Neural crest cell (in vitro differentiated cells): Measurements from ENCODE around the gene SUN3. TPM values are rescaled to one million over a fixed set of nuclear protein-coding genes. Genes with fewer than 3 reads are reported as not detected.

ENCODE experiments used
- DNase-seq: peaks from one replicate; pipeline ENCODE4 v3.0.0; 2021; ENCODE audit warnings: low read depth, mixed read lengths, low spot score
- H3K27ac Mint-ChIP-seq: one replicate; pipeline ENCODE4 v1.8.0; 2021; ENCODE audit warnings: mild to moderate bottlenecking, mixed read lengths; ENCODE audit not compliant: unreplicated experiment
- H3K27me3 Mint-ChIP-seq: 2 replicates; pipeline ENCODE4 v1.8.0; 2021; ENCODE audit warnings: low read depth, mild to moderate bottlenecking, mixed read lengths
- H3K36me3 Mint-ChIP-seq: 2 replicates; pipeline ENCODE4 v1.8.0; 2021; ENCODE audit warnings: low read depth, mild to moderate bottlenecking, mixed read lengths
- H3K4me1 Mint-ChIP-seq: 2 replicates; pipeline ENCODE4 v1.8.0; 2021; ENCODE audit warnings: mixed read lengths
- H3K4me3 Mint-ChIP-seq: one replicate; pipeline ENCODE4 v1.8.0; 2021; ENCODE audit warnings: mild to moderate bottlenecking, mixed read lengths
- H3K9me3 Mint-ChIP-seq: 2 replicates; pipeline ENCODE4 v1.8.0; 2021; ENCODE audit warnings: mixed read lengths
- CTCF ChIP-seq: fragments of 200-600 bp; sonication (generic); conservative IDR thresholded peaks from 2 replicates; pipeline ENCODE4 v1.5.0; 2021; ENCODE audit warnings: antibody characterized with exemption, mild to moderate bottlenecking
- total RNA-seq: library from RNA; stranded (reverse); gene quantifications from 2 replicates; pipeline ENCODE4 v1.2.1, GENCODE V29; 2021

SUN3 gene
- total RNA-seq, 1 donor from 2014 or later, result not detected

DNA sequence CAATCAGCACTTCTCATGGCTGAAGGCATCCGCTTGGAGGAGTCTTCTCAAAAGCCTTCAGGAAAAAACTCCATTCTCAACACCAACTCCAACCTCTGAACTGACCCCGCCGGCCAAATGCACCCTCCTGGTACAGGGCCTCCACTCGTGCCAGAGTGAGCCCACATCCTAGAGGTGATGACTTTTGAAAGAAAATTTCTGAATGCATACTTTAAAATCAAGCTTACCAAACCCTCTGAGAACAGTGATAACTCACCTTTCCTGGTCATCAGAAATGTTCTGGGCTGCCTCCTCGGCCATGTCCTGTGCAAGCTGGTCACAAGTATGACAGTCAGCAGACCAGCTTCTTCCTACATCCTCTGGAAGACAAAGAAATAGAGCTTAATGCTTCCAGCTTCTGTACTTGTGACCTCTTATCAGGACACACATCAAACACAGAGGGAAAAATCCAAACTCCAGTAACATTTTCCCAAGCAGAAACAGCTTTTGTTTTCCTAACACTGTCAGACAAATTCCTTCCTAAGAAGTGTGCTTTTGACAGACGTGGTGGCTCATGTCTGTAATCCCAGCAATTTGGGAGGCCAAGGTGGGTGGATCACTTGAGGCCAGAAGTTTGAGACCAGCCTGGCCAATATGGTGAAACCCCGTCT, 80.6 kb downstream of the SUN3 start, which contains the start of gene PKD1L1:
PKD1L1 (minus strand) TSS at position 326 of the 650 bp plus-strand sequence; CDS start at position 300, 26 bp downstream.
- Mint-ChIP-seq H3K9me3 (no peaks in the 10 kb centered on the region), H3K36me3 (no peaks in the 10 kb centered on the region), H3K4me1 (peaks cover 34% of the 10 kb centered on the region), H3K4me3 (no peak within 1 kb of the TSS), H3K27me3 (no peaks in the 10 kb centered on the region), H3K27ac (peak within 1 kb of the TSS; percentile 48)
- no peak for TF ChIP-seq CTCF
- no peak for DNase-seq

- Mint-ChIP-seq H3K27me3 (no peaks in the 10 kb centered on the region), H3K4me3 (no peak overlapping the region), H3K9me3 (no peaks in the 10 kb centered on the region), H3K4me1 (peaks cover 37% of the 10 kb centered on the region), H3K27ac (no peak overlapping the region), H3K36me3 (no peaks in the 10 kb centered on the region)
- no peak for TF ChIP-seq CTCF
- no peak for DNase-seq
Observed at GRCh38 chr7:47947355-47947749, 81.6 kb downstream of the SUN3 start.

- no peaks in the 10 kb centered on the region for H3K27me3 Mint-ChIP-seq
- DNase-seq, result no peak
- no peak for TF ChIP-seq CTCF
- H3K4me3 Mint-ChIP-seq, result no peak overlapping the region
- peaks cover 40% of the 10 kb centered on the region for H3K4me1 Mint-ChIP-seq
- H3K36me3 Mint-ChIP-seq, result no peaks in the 10 kb centered on the region
- no peaks in the 10 kb centered on the region for H3K9me3 Mint-ChIP-seq
- peak overlapping the region; percentile 43 for H3K27ac Mint-ChIP-seq
Observed at GRCh38 chr7:47946581-47947354, 82.1 kb downstream of the SUN3 start.

- no peaks in the 10 kb centered on the region for H3K27me3 Mint-ChIP-seq
- TF ChIP-seq CTCF, result peak; percentile 92
- peaks cover 44% of the 10 kb centered on the region for H3K4me1 Mint-ChIP-seq
- DNase-seq, result peak; percentile 82
- no peak overlapping the region for H3K27ac Mint-ChIP-seq
- H3K36me3 Mint-ChIP-seq, result no peaks in the 10 kb centered on the region
- no peaks in the 10 kb centered on the region for H3K9me3 Mint-ChIP-seq
- H3K4me3 Mint-ChIP-seq, result no peak overlapping the region
Observed at GRCh38 chr7:47945261-47946015, 83.5 kb downstream of the SUN3 start.

GRCh38 chr7:47944536-47945260, 84.2 kb downstream of the SUN3 start:
- H3K9me3 Mint-ChIP-seq, result no peaks in the 10 kb centered on the region
- no peak overlapping the region for H3K27ac Mint-ChIP-seq
- H3K36me3 Mint-ChIP-seq, result no peaks in the 10 kb centered on the region
- no peak for DNase-seq
- TF ChIP-seq CTCF, result no peak
- H3K4me3 Mint-ChIP-seq, result no peak overlapping the region
- no peaks in the 10 kb centered on the region for H3K27me3 Mint-ChIP-seq
- H3K4me1 Mint-ChIP-seq, result peaks cover 46% of the 10 kb centered on the region
